ENCODE results near the gene FGF22.

The FGF22 gene

DNA sequence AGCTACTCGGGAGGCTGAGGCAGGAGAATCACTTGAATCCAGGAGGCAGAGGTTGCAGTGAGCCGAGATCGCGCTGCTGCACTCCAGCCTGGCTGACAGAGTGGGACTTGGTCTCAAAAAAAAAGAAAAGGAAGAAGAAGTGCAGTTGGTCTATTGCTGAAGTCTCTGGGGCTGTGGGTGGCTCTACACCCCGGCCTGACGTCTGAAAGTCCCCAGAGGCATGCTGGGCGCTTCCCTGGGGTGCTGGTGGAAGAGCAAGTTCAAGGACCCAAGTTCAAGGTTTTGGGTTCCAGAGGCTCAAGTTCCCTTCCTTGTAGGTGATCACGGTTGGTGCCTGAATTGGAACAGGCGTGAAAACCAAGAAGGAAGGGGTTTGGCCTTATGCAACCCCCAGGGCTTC is 46.2 kb upstream of the FGF22 start:
- TF ChIP-seq, protein P1, sequence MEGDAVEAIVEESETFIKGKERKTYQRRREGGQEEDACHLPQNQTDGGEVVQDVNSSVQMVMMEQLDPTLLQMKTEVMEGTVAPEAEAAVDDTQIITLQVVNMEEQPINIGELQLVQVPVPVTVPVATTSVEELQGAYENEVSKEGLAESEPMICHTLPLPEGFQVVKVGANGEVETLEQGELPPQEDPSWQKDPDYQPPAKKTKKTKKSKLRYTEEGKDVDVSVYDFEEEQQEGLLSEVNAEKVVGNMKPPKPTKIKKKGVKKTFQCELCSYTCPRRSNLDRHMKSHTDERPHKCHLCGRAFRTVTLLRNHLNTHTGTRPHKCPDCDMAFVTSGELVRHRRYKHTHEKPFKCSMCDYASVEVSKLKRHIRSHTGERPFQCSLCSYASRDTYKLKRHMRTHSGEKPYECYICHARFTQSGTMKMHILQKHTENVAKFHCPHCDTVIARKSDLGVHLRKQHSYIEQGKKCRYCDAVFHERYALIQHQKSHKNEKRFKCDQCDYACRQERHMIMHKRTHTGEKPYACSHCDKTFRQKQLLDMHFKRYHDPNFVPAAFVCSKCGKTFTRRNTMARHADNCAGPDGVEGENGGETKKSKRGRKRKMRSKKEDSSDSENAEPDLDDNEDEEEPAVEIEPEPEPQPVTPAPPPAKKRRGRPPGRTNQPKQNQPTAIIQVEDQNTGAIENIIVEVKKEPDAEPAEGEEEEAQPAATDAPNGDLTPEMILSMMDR (IDR thresholded peaks at IDR 0.05; ENCODE audit: borderline replicate concordance, insufficient read depth, low read depth, low read length): no peak
- H3K4me3 ChIP-seq (ENCODE audit: low read depth, low read length): no peak overlapping the region

GRCh38 chr19:594265-594870 is 45.3 kb upstream of the FGF22 start:
- H3K4me3 ChIP-seq (ENCODE audit: low read depth, low read length): no peak overlapping the region
- TF ChIP-seq, protein P1 (IDR thresholded peaks at IDR 0.05; ENCODE audit: borderline replicate concordance, insufficient read depth, low read depth, low read length): no peak

DNA sequence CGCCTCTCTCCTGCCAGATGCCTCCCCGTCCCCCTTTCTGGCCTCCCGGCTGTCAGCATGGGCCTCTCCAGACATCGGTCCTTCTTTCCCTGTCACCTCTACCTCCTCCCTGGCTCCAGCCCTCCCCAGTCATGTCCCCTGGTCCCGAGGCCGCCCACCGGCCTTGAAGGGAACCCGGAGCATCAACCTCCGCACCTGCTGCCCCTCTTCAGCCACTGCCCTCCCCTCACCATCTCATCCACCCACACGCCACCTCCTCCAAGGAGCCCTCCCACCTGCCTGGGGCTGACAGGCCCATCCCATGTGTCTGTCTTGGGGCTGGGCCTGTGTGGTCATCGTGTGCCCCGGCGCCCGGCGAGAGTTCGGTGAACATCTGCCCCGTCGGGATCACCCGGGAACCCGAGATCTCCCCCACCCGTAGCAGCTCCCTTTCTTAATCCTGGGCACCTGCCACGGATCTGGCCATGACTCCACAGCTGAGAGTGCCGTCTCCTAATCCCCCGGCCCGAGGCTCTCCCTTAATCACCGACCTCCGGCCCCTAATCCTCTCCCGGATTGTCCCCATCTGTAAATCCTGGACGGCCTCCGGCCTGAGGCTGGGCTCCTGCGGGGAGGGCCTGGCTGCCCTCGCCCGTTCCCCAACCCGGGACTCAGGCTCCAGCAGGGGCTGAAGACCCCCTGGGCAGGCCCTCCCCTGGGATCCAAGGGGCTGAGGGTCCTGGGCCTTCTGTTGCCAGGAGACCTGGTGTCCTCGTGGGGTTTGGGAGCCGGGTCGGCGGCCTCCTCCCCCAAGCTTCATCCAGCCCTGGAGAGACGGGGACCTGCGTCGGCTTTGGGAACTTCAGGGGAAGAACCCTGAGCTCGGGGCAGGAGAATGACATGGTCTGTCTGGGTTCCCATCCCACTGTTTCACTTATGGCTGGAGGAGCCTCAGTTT is 44.1 kb upstream of the FGF22 start:
- no peak overlapping the region for H3K4me3 ChIP-seq (ENCODE audit: low read depth, low read length)
- TF ChIP-seq, protein P1 (IDR thresholded peaks at IDR 0.05; ENCODE audit: borderline replicate concordance, insufficient read depth, low read depth, low read length): no peak

GRCh38 chr19:596263-596655 is 43.4 kb upstream of the FGF22 start:
- TF ChIP-seq, protein P1 (IDR thresholded peaks at IDR 0.05; ENCODE audit: borderline replicate concordance, insufficient read depth, low read depth, low read length): no peak
- no peak overlapping the region for H3K4me3 ChIP-seq (ENCODE audit: low read depth, low read length)

DNA sequence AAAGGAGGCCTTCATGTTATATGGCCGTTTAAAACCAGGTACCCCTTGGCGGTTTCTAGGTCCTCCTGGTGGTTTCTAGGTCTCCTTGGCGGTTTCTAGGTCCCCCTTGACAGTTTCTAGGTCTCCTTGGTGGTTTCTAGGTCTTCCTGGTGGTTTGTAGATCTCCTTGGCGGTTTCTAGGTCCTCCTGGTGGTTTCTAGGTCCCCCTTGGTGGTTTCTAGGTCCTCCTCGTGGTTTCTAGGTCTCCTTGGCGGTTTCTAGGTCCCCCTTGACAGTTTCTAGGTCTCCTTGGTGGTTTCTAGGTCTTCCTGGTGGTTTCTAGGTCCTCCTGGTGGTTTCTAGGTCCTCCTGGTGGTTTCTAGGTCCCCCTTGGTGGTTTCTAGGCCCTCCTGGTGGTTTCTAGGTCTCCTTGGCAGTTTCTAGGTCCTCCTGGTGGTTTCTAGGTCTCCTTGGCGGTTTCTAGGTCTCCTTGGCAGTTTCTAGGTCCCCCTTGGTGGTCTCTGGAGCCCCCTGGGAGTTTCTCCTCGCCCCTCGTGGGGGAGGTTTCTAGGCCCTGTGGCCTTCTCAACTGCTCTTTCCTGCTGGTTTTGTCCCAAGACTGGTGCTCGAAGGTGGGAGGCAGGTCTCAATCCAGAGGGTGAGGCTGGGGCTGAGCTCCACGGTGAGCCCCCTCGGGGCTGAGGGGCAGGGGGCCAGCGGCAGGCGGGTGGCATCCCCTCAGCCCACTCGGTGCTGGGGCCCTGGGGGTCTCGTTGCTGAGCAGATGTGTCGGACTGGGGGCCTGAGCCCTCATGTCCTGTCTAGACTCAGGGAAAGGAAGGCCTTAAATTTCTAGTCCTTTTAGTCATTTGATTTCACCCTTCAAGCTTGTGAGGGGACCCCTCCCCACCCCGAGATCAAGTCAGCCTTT is 42.0 kb upstream of the FGF22 start:
- no peak overlapping the region for H3K4me3 ChIP-seq (ENCODE audit: low read depth, low read length)
- TF ChIP-seq, protein P1 (IDR thresholded peaks at IDR 0.05; ENCODE audit: borderline replicate concordance, insufficient read depth, low read depth, low read length): no peak

DNA sequence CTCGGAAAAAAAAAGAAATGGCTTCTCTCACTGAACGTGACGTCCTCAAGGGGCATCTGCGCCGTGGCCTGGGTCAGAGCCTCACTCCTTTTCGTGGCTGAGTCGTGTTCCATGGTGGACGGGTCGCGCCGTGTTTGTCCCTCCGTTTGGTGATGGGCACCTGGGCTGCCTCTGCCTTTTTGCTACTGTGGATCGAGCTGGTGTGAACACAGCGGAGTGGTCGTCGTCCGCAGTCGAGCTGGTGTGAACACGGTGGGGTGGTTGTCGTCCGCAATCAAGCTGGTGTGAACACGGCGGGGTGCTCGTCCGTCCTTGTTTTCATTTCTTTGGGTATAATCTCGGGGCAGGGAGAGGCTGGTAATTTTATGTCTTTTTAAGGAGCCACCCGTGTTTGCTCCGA is 38.4 kb upstream of the FGF22 start:
- H3K4me3 ChIP-seq (ENCODE audit: low read depth, low read length): no peak overlapping the region
- TF ChIP-seq, protein P1 (IDR thresholded peaks at IDR 0.05; ENCODE audit: borderline replicate concordance, insufficient read depth, low read depth, low read length): no peak
